Liver (tissue), 9 donors: Measurements from ENCODE around the gene MAPK8. TPM values are rescaled to one million over a fixed set of nuclear protein-coding genes. Genes with fewer than 3 reads are reported as not detected.

Experiments
- DNase-seq: peaks from one replicate; pipeline ENCODE4 v3.0.0-alpha.2; 2017; ENCODE audit warnings: low spot score
- H3K27ac ChIP-seq, 2 donors: one replicate each; pipeline ENCODE4 v1.7.0; 2013; ENCODE audit warnings: inconsistent platforms in 2 of 2, low read length in 2 of 2, control low read depth in 1 of 2, low read depth in 1 of 2, mild to moderate bottlenecking in 1 of 2
- H3K27me3 ChIP-seq, 4 donors: one replicate each; pipeline versions ENCODE4 v1.6.1 to v1.7.0; 2013; ENCODE audit warnings: low read length in 3 of 4, inconsistent platforms in 1 of 4, mild to moderate bottlenecking in 1 of 4, moderate library complexity in 1 of 4; ENCODE audit not compliant: control insufficient read depth in 4 of 4, insufficient read depth in 4 of 4
- H3K36me3 ChIP-seq, 4 donors: one replicate each; pipeline versions ENCODE4 v1.6.1 to v1.7.0; 2013; ENCODE audit warnings: low read length in 3 of 4, mild to moderate bottlenecking in 3 of 4, low read depth in 1 of 4, moderate library complexity in 1 of 4; ENCODE audit not compliant: control insufficient read depth in 4 of 4, insufficient read depth in 3 of 4
- H3K4me1 ChIP-seq, 4 donors: one replicate each; pipeline versions ENCODE4 v1.6.1 to v1.7.0; 2013; ENCODE audit warnings: low read length in 3 of 4, mild to moderate bottlenecking in 3 of 4, moderate library complexity in 1 of 4; ENCODE audit not compliant: control insufficient read depth in 4 of 4, insufficient read depth in 4 of 4
- H3K4me3 ChIP-seq, 3 donors: one replicate each; pipeline versions ENCODE4 v1.6.1 to v1.7.0; 2013; ENCODE audit warnings: low read length in 3 of 3, control low read depth in 1 of 3, low read depth in 1 of 3, mild to moderate bottlenecking in 1 of 3
- H3K9ac ChIP-seq, 2 donors: one replicate each; pipeline ENCODE4 v1.7.0; 2013; ENCODE audit warnings: low read length in 2 of 2, mild to moderate bottlenecking in 2 of 2, moderate library complexity in 2 of 2, control low read depth in 1 of 2, low read depth in 1 of 2
- H3K9me3 ChIP-seq, 4 donors: one replicate each; pipeline versions ENCODE4 v1.6.1 to v1.7.0; 2013; ENCODE audit warnings: low read length in 3 of 4; ENCODE audit not compliant: control insufficient read depth in 4 of 4
- ATF3 ChIP-seq: IDR thresholded peaks from 2 replicates; pipeline ENCODE4 v1.6.1; 2016; ENCODE audit warnings: antibody characterized with exemption
- CTCF ChIP-seq: fragments of 150-350 bp; IDR thresholded peaks from 2 replicates; pipeline ENCODE4 v1.5.1; 2017; ENCODE audit warnings: improper control_type of control experiment, low read depth, low read length; ENCODE audit not compliant: missing input control
- EGR1 ChIP-seq, 2 donors: IDR thresholded peaks; 2 replicates each; pipeline ENCODE4 v1.6.1; 2016 to 2018; ENCODE audit warnings: antibody characterized with exemption in 2 of 2, low read depth in 2 of 2
- FOXA1 ChIP-seq: IDR thresholded peaks from 2 replicates; pipeline ENCODE4 v1.6.1; 2016; ENCODE audit warnings: antibody characterized with exemption
- FOXA2 ChIP-seq: IDR thresholded peaks from 2 replicates; pipeline ENCODE4 v1.6.1; 2016; ENCODE audit warnings: antibody characterized with exemption
- HNF4A ChIP-seq, 2 donors: conservative IDR thresholded peaks; 2 replicates each; pipeline ENCODE4 v1.6.1; 2016; ENCODE audit warnings: antibody characterized with exemption in 2 of 2, mild to moderate bottlenecking in 2 of 2
- HNF4G ChIP-seq: IDR thresholded peaks from 2 replicates; pipeline ENCODE4 v1.6.1; 2016; ENCODE audit warnings: antibody characterized with exemption
- MAX ChIP-seq: IDR thresholded peaks from 2 replicates; pipeline ENCODE4 v1.6.1; 2016; ENCODE audit warnings: antibody characterized with exemption
- NR2F2 ChIP-seq: IDR thresholded peaks from 2 replicates; pipeline ENCODE4 v1.6.1; 2016; ENCODE audit warnings: antibody characterized with exemption
- RAD21 ChIP-seq, 2 donors: IDR thresholded peaks; 2 replicates each; pipeline ENCODE4 v1.6.1; 2016; ENCODE audit warnings: antibody characterized with exemption in 2 of 2, mild to moderate bottlenecking in 2 of 2
- REST ChIP-seq: IDR thresholded peaks from 2 replicates; pipeline ENCODE4 v1.6.1; 2016; ENCODE audit warnings: antibody characterized with exemption, mild to moderate bottlenecking
- RXRA ChIP-seq, 2 donors: IDR thresholded peaks; 2 replicates each; pipeline ENCODE4 v1.6.1; 2017 to 2018; ENCODE audit warnings: antibody characterized with exemption in 2 of 2, mild to moderate bottlenecking in 1 of 2
- SP1 ChIP-seq: IDR thresholded peaks from 2 replicates; pipeline ENCODE4 v1.6.1; 2018; ENCODE audit warnings: antibody characterized with exemption, mild to moderate bottlenecking
- TAF1 ChIP-seq: conservative IDR thresholded peaks from 2 replicates; pipeline ENCODE4 v1.6.1; 2016; ENCODE audit warnings: antibody characterized with exemption, mild to moderate bottlenecking
- YY1 ChIP-seq: IDR thresholded peaks from 2 replicates; pipeline ENCODE4 v1.6.1; 2016; ENCODE audit warnings: antibody characterized with exemption, mild to moderate bottlenecking
- ZBTB33 ChIP-seq: IDR thresholded peaks from 2 replicates; pipeline ENCODE4 v1.6.1; 2016; ENCODE audit warnings: antibody characterized with exemption
- WGBS: extraction: QIAGEN DNeasy Blood & Tissue Kit; methylation state at CpG from one replicate; pipeline ENCODE4 v1.1.7; 2013; 5-methylcytosine and 5-hydroxymethylcytosine counted together
- polyA plus RNA-seq, 2 donors: library from polyadenylated mRNA; stranded (reverse) in 1 of 2; unstranded in 1 of 2; fragments of 200-250 nt in 1 of 2; fragments of >200 nt in 1 of 2; fragmentation: Nextera tagmentation in 1 of 2; extraction: Ambion mirVana in 1 of 2; gene quantifications; one replicate each; pipeline versions ENCODE4 v1.2.1 to v1.2.3, GENCODE V29; 2013 to 2015
- total RNA-seq, 2 donors: library from RNA; depleted of rRNA; stranded (reverse); fragments of >200 nt; gene quantifications; one replicate each; pipeline ENCODE4 v1.2.3, GENCODE V29; 2014
- donor health status: healthy.
- donor health status: healthy.
- donor health status: healthy.
- donor health status: healthy.
- donor health status: healthy.

Gene MAPK8
- total and polyA plus RNA-seq, 4 donors: 14.9 to 51.6 (median 24.8) TPM

- TF ChIP-seq TAF1 (no peak), NR2F2 (no peak), FOXA2 (no peak), REST (no peak), RAD21 (IDR thresholded peaks at IDR 0.05) (no peak), SP1 (no peak), ZBTB33 (no peak), HNF4G (no peak), MAX (no peak), EGR1 (IDR thresholded peaks at IDR 0.05; ENCODE audit: low read depth in 2 of 2) (no peak), YY1 (no peak), HNF4A (conservative IDR thresholded peaks at IDR 0.05) (no peak), CTCF (no peak), RXRA (IDR thresholded peaks at IDR 0.05) (no peak)
- WGBS: 85% methylated on average over 2 of the region's 2 CpGs
- peak; percentile 34 for DNase-seq
- Histone ChIP-seq H3K4me3 (no peak overlapping the region), H3K27me3 (no peaks in the 10 kb centered on the region), H3K27ac (no peak overlapping the region), H3K4me1 (peaks cover 0 to 8% (median 2%) of the 10 kb centered on the region in 4 donors), H3K9ac (no peak overlapping the region), H3K36me3 (no peaks in the 10 kb centered on the region), H3K9me3 (no peaks in the 10 kb centered on the region)
Measured at GRCh38 chr10:48481385-48481784, 174.9 kb downstream of the MAPK8 start.

- Histone ChIP-seq H3K4me3 (no peak overlapping the region), H3K9me3 (no peaks in the 10 kb centered on the region), H3K27me3 (no peaks in the 10 kb centered on the region), H3K9ac (no peak overlapping the region), H3K27ac (no peak overlapping the region), H3K4me1 (peaks cover 0 to 8% (median 2%) of the 10 kb centered on the region in 4 donors), H3K36me3 (no peaks in the 10 kb centered on the region)
- no peak for DNase-seq
- 80% methylated on average over 3 of the region's 3 CpGs for WGBS
- no peak for TF ChIP-seq RXRA (IDR thresholded peaks at IDR 0.05)
- no peak for TF ChIP-seq EGR1 (IDR thresholded peaks at IDR 0.05; ENCODE audit: low read depth in 2 of 2)
- TF ChIP-seq TAF1: no peak
- TF ChIP-seq YY1: no peak
- no peak for TF ChIP-seq FOXA1
- no peak for TF ChIP-seq CTCF
- TF ChIP-seq ZBTB33: no peak
- TF ChIP-seq ATF3: no peak
- no peak for TF ChIP-seq HNF4G
Measured at GRCh38 chr10:48482207-48482606, 175.7 kb downstream of the MAPK8 start.
